A549 (cell line): Measurements from ENCODE around the gene LCNL1. TPM values are rescaled to one million over a fixed set of nuclear protein-coding genes. Genes with fewer than 3 reads are reported as not detected.

Source experiments
- ATAC-seq, 2 experiments: fragments of 200-7000 bp in 1 of 2; fragments of >200 bp in 1 of 2; cut with Nextera tagmentation in 1 of 2; cut with Tn5 transposase in 1 of 2; 3 replicates each; pipeline versions ENCODE4 v1.8.0 to v1.9.1; 2018 to 2020; ENCODE audit warnings: mild to moderate bottlenecking in 1 of 2, moderate library complexity in 1 of 2
- CTCF ChIA-PET: fragments of 300-600 bp; sonication (Branson Sonifier 250); formaldehyde crosslinking; extraction: SDS; loops from one replicate; lab custom pipeline; 2021; ENCODE audit warnings: antibody characterized with exemption, inconsistent platforms; lab: Yijun Ruan, JAX
- POLR2A ChIA-PET: fragments of 350-600 bp; formaldehyde crosslinking; extraction: SDS; loops from one replicate; lab custom pipeline; 2021; ENCODE audit warnings: antibody characterized with exemption, inconsistent platforms; lab: Yijun Ruan, JAX
- DNase-seq, 2 experiments: peaks; one replicate each; pipeline versions ENCODE4 v3.0.0 to v3.0.0-alpha.2; 2011 to 2016; ENCODE audit warnings: low read depth in 1 of 2, low spot score in 1 of 2
- FAIRE-seq: peaks from 2 replicates; lab custom pipeline; 2011; peaks lifted over from hg19 to GRCh38; lab: Jason Lieb, UNC
- H3K27ac ChIP-seq, 2 experiments: fragments of >200 bp; sonication (Bioruptor Twin); formaldehyde crosslinking; 3 replicates each; pipeline ENCODE4 v1.5.1; 2016 to 2017
- H3K4me1 ChIP-seq: fragments of >200 bp; sonication (Bioruptor Twin); formaldehyde crosslinking; 3 replicates; pipeline ENCODE4 v1.6.1; 2016
- H3K4me2 ChIP-seq: fragments of >200 bp; sonication (Bioruptor Twin); formaldehyde crosslinking; 3 replicates; pipeline ENCODE4 v1.6.1; 2016
- H3K4me3 ChIP-seq: fragments of >200 bp; sonication (Bioruptor Twin); formaldehyde crosslinking; 3 replicates; pipeline ENCODE4 v1.5.1; 2016
- H3K9me3 ChIP-seq: fragments of >200 bp; sonication (Bioruptor Twin); formaldehyde crosslinking; 3 replicates; pipeline ENCODE4 v1.6.1; 2016
- CBX2 ChIP-seq: fragments of 200-600 bp; sonication (generic); IDR thresholded peaks from 2 replicates; pipeline ENCODE4 v1.6.1; 2016; ENCODE audit warnings: low read depth, mild to moderate bottlenecking, borderline replicate concordance
- CBX8 ChIP-seq: fragments of 200-600 bp; sonication (generic); IDR thresholded peaks from 2 replicates; pipeline ENCODE4 v1.6.1; 2016
- CEBPB ChIP-seq, 2 experiments: fragments of >200 bp in 1 of 2; sonication (Bioruptor Twin) in 1 of 2; formaldehyde crosslinking in 1 of 2; IDR thresholded peaks; 2 replicates each; pipeline ENCODE4 v1.6.1; 2012 to 2016
- EHMT2 ChIP-seq: fragments of 200-600 bp; sonication (generic); IDR thresholded peaks from 2 replicates; pipeline ENCODE4 v1.6.1; 2016; ENCODE audit warnings: antibody characterized with exemption, low read depth, mild to moderate bottlenecking, moderate library complexity
- FOSL2 ChIP-seq, 2 experiments: fragments of 450-650 bp in 1 of 2; fragments of >200 bp in 1 of 2; sonication (Bioruptor Twin) in 1 of 2; formaldehyde crosslinking; IDR thresholded peaks; 2 replicates each; pipeline versions ENCODE4 v1.5.0 to v1.6.1; 2016 to 2020; ENCODE audit warnings: mild to moderate bottlenecking in 1 of 2, moderate library complexity in 1 of 2
- HDAC2 ChIP-seq: fragments of 200-600 bp; sonication (generic); IDR thresholded peaks from 2 replicates; pipeline ENCODE4 v1.6.1; 2016
- HEYL ChIP-seq: fragments of 250-450 bp; sonication (Bioruptor Pico); IDR thresholded peaks from 2 replicates; pipeline ENCODE4 v1.8.0; 2021; ENCODE audit warnings: mild to moderate bottlenecking, moderate library complexity
- HOXA7 ChIP-seq: fragments of 250-450 bp; sonication (Bioruptor Pico); IDR thresholded peaks from 2 replicates; pipeline ENCODE4 v1.5.0; 2020; ENCODE audit warnings: mild to moderate bottlenecking, moderate library complexity
- KDM1A ChIP-seq: fragments of 200-600 bp; sonication (generic); IDR thresholded peaks from 2 replicates; pipeline ENCODE4 v1.6.1; 2016; ENCODE audit warnings: low read depth, mild to moderate bottlenecking
- MAFK ChIP-seq: fragments of 450-650 bp; IDR thresholded peaks from 2 replicates; pipeline ENCODE4 v1.6.1; 2014; ENCODE audit not compliant: partially characterized antibody
- MAZ ChIP-seq: fragments of 150-350 bp; IDR thresholded peaks from 2 replicates; pipeline ENCODE4 v1.6.1; 2014; ENCODE audit warnings: antibody characterized with exemption, low read depth, low read length, borderline replicate concordance
- PBX3 ChIP-seq: IDR thresholded peaks from 2 replicates; pipeline ENCODE4 v1.6.1; 2012
- RAD21 ChIP-seq, 2 experiments: fragments of >200 bp in 1 of 2; sonication (Bioruptor Twin) in 1 of 2; formaldehyde crosslinking in 1 of 2; IDR thresholded peaks in 1 of 2; conservative IDR thresholded peaks in 1 of 2; 2 replicates in 1 of 2; 3 replicates in 1 of 2; pipeline ENCODE4 v1.6.1; 2012 to 2018; ENCODE audit warnings: inconsistent platforms in 1 of 2
- RNF2 ChIP-seq: fragments of 200-600 bp; sonication (generic); IDR thresholded peaks from 2 replicates; pipeline ENCODE4 v1.6.1; 2016; ENCODE audit warnings: low read depth, mild to moderate bottlenecking, antibody characterized with exemption, moderate library complexity, borderline replicate concordance
- SREBF2 ChIP-seq: fragments of 450-650 bp; IDR thresholded peaks from 2 replicates; pipeline ENCODE4 v1.6.1; 2014; ENCODE audit warnings: mild to moderate bottlenecking, moderate library complexity
- WGBS: methylation state at CpG from one replicate; pipeline ENCODE4 v1.1.6; 2017; ENCODE audit errors: missing lambda C conversion rate; 5-methylcytosine and 5-hydroxymethylcytosine counted together
- polyA plus RNA-seq, 4 experiments: library from polyadenylated mRNA; depleted of rRNA in 3 of 4; stranded (reverse); fragments of >200 nt; fragmentation: RNase III in 1 of 4; extraction: RNeasy Plus Mini Kit Qiagen cat#74134 plus additional on column Dnase treatment in 1 of 4; gene quantifications; 2 replicates in 3 of 4; 3 replicates in 1 of 4; pipeline ENCODE4 v1.2.3, GENCODE V29; 2011 to 2017
- TF ChIP-seq, protein P1 (sequence below): fragments of 250-450 bp; sonication (Bioruptor Pico); IDR thresholded peaks from 2 replicates; pipeline ENCODE4 v1.5.0; 2020; ENCODE audit warnings: low read depth, mild to moderate bottlenecking, moderate library complexity
- TF ChIP-seq, protein P2 (sequence below): fragments of >200 bp; sonication (Bioruptor Twin); formaldehyde crosslinking; IDR thresholded peaks from 2 replicates; pipeline ENCODE4 v1.6.1; 2016
- TF ChIP-seq, protein P3 (sequence below): fragments of 450-650 bp; IDR thresholded peaks from 2 replicates; pipeline ENCODE4 v1.6.1; 2014; ENCODE audit warnings: antibody characterized with exemption

LCNL1 gene
- polyA plus RNA-seq, 2 of the 4 experiments (the other 2 are of a cell fraction): 0.08 to 0.19 TPM

- ATAC-seq: no peak
- TF ChIP-seq HDAC2: no peak
- TF ChIP-seq MAFK: peak; percentile 30
- FAIRE-seq: no peak
These were observed 47.1 kb upstream of the LCNL1 start for GRCh38 chr9:136935651-136936050.

DNA sequence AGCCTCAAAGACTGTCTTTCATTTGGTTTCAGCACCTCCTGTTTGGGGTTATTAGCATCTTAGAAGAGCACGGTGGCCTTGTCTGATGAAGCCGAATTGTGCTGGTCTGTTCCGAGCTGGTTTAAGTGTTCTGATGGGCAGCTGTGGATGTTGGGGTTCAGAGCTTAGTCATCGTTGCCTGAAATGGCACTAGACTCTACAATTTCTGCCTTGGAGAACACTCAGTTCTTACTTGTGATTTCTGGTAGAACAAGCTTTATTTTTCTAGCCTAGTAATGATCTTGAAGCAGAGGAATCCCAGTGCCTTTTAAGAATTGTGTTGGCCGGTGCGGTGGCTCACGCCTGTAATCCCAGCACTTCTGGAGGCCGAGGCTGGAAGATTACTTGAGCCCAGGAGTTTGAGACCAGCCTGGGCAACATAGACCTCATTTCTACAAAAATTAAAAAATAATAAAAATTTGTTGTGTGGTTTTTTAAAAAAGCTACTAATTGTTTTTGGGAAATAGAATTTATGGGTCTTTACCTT, 46.1 kb upstream of the LCNL1 start:
- no peak for TF ChIP-seq CBX8
- TF ChIP-seq, protein P1, sequence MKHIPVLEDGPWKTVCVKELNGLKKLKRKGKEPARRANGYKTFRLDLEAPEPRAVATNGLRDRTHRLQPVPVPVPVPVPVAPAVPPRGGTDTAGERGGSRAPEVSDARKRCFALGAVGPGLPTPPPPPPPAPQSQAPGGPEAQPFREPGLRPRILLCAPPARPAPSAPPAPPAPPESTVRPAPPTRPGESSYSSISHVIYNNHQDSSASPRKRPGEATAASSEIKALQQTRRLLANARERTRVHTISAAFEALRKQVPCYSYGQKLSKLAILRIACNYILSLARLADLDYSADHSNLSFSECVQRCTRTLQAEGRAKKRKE: no peak
- TF ChIP-seq FOSL2 (IDR thresholded peaks at IDR 0.05): no peak
- TF ChIP-seq FOSL2 (CRISPR knock-in tag; IDR thresholded peaks at IDR 0.05): no peak
- TF ChIP-seq, protein P2, sequence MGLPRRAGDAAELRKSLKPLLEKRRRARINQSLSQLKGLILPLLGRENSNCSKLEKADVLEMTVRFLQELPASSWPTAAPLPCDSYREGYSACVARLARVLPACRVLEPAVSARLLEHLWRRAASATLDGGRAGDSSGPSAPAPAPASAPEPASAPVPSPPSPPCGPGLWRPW: no peak
- no peak for TF ChIP-seq RAD21 (conservative IDR thresholded peaks at IDR 0.05 in 1 of 2, IDR thresholded peaks at IDR 0.05 in 1 of 2)
- TF ChIP-seq PBX3: no peak
- TF ChIP-seq RNF2: no peak
- no peak for TF ChIP-seq MAZ
- TF ChIP-seq, protein P3, sequence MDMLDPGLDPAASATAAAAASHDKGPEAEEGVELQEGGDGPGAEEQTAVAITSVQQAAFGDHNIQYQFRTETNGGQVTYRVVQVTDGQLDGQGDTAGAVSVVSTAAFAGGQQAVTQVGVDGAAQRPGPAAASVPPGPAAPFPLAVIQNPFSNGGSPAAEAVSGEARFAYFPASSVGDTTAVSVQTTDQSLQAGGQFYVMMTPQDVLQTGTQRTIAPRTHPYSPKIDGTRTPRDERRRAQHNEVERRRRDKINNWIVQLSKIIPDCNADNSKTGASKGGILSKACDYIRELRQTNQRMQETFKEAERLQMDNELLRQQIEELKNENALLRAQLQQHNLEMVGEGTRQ: no peak
- TF ChIP-seq CEBPB (IDR thresholded peaks at IDR 0.05): no peak
- no peak for TF ChIP-seq HOXA7
- TF ChIP-seq CBX2: no peak
- no peak for TF ChIP-seq SREBF2
- TF ChIP-seq HEYL (CRISPR knock-in tag): no peak
- no peak for TF ChIP-seq KDM1A
- no peak for TF ChIP-seq EHMT2
- Histone ChIP-seq H3K4me3 (no peak overlapping the region), H3K4me1 (peaks cover 13% of the 10 kb centered on the region), H3K27ac (no peak overlapping the region), H3K4me2 (no peak overlapping the region), H3K9me3 (0 out of 3 replicates have a peak, but pooled peaks cover 5% of the 10 kb centered on the region)
- WGBS: 94% methylated on average over 8 of the region's 8 CpGs
- ATAC-seq (no peak), FAIRE-seq (no peak), DNase-seq (no peak)
- ChIA-PET POLR2A (interaction anchor here (0.7 kb wide), 1 partner anchor 34 kb away, joined by 3 read pairs; no protein-coding TSS in a partner anchor), CTCF (interaction anchor here (1.0 to 3.0 kb wide), 6 partner anchors 10 to 99 kb away, joined by 3 to 10 read pairs (median 4); partner anchors contain the start of gene AJM1)

More at GRCh38 chr9:136935651-136936050, 47.1 kb upstream of the LCNL1 start:
- Histone ChIP-seq H3K4me1 (peaks cover 13% of the 10 kb centered on the region), H3K4me2 (no peak overlapping the region), H3K27ac (no peak overlapping the region), H3K9me3 (peaks cover 10% of the 10 kb centered on the region; the same call in 2 of the 3 replicates), H3K4me3 (no peak overlapping the region)
- POLR2A ChIA-PET: no interaction called here
- 94% methylated on average over 3 of the region's 3 CpGs for WGBS
- no peak for DNase-seq
- CTCF ChIA-PET: interaction anchor here (1.0 to 3.0 kb wide), 4 partner anchors 8 to 111 kb away, joined by 3 to 10 read pairs (median 3); partner anchors contain the start of gene NPDC1
